DMS153 treated with DMSO at 0.1 percent for 48 hours (cell line): ENCODE results near the gene TTLL11.

ENCODE experiments used
- DNase-seq: peaks from one replicate; lab custom pipeline; 2025; ENCODE audit not compliant: unreplicated experiment; lab: John Stamatoyannopoulos, UW

TTLL11 gene

DNA sequence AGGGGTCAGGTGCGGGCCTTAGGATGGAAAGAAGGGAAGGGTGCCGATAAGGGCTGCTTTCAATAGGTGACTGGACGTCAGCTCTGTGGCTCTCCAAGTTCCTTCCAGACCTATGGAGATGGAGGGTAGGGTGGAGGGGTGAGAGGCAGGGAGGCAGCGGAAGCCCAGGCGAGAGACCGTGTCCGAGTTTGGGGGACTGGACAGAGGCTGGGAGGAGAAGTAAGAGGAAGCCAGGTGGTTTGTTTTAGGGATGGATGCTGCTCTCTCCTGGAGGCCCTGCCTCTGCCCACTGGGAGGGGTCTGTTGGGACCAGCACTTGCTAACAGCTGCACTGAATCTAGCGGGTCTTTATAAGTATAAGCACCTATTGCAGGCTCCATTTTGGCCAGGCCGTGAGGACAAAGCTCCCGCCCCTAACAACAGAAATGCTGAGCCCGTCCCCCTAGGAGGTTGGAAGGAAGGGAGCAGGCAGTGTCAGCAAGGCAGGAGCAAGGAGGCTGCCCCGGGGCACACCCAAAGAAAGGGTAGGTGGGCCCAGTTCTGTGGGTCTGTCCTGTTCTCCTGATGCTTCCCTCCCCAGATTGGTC, 274.2 kb downstream of the TTLL11 start:
- DNase-seq, result no peak

DNA sequence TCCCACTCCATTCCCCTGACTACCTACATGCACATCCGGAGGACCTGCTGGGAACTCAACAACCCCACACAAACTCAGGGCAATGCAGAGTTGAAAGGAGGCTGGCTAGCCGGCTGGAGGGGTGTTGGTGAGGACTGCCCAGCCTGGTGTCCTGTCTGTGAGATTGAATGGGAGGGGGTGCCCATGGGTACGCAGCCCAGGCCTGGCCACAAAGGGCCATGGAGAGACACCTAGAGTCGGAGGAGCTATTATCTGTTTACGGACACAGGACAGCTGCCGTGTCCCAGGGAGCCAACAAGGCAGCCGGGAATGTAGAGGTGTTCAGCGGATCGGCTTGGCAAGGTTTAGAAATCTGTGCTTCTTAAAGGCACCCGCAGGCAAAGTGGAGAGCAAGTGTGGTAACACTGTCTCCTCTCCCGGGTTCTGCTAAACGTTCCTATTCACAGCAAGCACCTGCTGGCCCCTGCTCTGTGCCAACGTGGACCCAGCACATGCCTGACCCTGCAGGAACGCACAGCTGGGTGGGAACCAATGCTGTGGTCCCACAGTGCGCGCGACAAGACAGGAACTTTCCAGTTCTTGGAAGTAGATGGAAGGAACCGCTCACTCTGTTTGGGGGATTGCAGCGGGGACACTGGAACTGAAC, 275.0 kb downstream of the TTLL11 start:
- DNase-seq, result no peak

DNA sequence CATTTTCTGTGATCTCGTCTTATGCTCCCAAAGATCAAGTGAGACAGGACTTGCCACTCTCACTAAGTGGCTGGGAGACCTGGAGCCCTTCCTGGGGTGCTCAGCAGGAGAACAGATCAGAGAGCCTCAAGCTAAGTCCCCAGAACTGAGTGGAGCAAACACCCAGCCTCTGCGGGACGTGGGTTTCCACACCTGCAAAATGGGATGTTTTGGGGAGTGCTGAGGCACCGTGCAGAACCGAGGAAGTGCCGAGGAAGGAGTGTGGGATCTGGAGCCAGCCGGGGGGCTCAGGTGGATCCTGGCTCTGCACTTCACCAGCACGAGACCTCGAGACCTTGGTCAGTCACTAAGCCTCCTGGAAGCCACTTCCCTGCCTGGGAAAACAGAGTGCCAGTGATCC, 275.6 kb downstream of the TTLL11 start:
- no peak for DNase-seq

DNA sequence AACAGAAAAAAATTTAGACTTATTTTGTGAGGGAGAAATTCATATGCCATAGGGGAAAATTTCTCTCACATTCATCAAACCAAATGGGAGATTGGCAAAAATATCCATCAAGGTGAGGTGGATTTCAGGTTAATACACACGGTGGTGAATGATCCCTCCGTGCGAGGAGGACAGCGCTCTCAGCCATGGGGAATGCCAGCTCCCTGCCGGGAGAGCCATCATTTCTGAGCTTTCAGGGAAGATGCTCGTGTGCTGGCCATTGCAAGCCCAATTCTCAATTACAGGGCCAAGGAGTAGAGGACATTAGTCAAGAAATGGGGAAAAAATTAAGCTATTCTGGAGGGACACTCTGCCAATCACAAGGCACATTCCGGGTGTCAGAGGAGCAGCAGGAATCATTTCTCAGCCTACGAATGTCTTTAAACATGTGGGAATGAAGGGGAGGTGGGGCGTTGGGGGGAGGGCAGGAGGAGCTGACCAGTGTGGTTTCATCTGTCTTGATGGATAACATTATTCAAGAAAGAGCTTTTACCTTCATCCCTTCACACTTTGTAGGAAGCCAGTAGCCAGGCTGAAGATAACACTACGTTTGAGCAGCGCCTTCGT, 276.2 kb downstream of the TTLL11 start:
- no peak for DNase-seq

DNA sequence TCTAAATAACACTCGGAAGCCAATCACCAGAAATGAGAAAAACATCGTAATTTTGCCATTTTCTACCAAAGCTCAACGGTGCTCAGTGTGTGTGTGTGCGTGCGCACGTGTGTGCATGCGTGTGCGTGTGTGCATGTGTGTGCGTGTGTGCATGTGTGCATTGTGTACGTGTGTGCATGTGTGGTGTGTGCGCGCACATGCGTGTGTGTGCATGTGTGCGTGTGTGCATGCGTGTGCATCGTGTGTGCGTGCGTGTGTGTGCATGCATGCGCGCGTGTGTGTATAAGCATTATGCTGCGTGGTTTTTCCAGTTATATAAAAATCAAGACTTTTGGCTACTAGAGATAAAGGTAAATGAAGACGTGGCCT, 276.7 kb downstream of the TTLL11 start:
- no peak for DNase-seq

DNA sequence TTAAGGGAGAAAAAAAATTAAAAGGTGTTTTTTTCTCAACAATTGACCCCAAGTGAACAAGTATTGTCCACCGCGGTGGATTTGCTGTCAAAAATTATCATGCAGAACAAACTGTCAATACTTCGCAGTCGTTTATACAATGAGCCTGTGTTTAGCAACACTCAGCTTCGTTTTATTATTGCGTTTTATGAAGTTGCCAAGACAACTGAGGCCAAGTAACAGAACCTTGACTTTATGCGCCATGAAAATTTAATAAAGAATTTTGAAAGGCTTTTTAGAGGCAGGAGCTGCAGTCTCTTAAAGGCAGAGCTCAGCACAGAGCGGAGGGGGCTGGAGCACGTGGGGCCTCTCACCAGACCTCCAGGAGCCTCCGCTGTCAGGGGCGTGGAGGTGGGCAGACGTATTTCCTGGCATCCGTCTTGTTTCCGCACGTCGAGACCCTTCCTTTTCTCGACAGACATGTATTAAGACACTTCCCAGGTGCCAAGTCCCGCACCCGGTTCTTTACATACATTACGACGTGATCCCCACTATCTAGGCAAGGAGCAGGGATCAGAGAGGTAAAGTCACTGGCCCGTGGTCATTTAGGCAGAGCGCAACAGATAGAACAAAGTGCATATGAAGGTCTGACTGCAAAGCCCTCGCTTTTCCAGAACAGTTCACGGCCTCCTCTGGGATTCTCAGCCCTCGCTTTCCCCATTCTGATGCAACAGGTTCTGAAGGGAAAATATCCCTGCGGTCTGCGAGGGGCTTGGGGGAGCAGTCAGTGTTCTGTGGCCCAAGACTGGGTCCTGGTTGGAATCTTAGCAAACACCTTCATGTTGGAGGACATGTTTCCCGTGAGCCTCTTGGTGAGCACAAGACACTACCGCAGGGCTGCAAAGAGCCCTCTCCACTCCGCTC, 277.3 kb downstream of the TTLL11 start:
- no peak for DNase-seq

DNA sequence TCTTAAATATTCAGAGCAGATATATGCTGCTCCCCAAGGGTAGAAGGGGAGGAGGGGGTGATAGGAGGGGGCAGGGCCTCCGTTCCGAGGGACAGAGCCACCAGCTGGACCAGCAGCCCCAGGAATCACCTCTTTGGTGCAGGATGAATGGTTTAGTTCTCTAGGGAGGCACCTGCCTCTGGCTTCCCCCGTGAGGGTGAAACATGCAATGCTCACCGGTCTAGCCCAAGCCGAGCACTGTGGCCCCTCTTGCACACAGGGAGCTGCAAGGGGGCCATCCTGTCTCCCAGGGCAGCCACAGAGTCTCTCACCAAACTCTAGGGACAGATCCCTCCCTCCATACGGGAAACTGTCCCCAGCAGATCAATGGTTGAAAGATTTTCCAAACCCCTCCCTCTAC, 278.0 kb downstream of the TTLL11 start:
- no peak for DNase-seq

DNA sequence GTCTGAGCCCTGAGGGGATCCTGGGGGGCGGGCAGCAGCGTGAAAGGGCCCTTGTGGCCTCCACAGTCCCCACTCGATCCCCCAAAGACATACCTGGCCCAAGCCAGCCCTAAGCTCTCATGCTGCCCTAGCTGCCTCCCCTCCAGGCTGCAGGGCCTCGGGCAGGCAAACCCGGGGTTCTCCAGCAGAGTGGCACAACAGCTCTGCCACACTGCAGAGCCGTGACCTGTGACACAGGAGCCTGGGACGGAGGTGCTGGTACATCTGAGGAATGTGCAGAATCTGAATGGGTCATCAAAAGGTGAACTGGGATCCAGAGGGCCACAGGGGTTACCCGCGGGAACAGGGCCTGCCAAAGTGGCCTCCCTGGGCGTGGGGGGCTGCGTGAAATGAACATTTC, 278.5 kb downstream of the TTLL11 start:
- no peak for DNase-seq

DNA sequence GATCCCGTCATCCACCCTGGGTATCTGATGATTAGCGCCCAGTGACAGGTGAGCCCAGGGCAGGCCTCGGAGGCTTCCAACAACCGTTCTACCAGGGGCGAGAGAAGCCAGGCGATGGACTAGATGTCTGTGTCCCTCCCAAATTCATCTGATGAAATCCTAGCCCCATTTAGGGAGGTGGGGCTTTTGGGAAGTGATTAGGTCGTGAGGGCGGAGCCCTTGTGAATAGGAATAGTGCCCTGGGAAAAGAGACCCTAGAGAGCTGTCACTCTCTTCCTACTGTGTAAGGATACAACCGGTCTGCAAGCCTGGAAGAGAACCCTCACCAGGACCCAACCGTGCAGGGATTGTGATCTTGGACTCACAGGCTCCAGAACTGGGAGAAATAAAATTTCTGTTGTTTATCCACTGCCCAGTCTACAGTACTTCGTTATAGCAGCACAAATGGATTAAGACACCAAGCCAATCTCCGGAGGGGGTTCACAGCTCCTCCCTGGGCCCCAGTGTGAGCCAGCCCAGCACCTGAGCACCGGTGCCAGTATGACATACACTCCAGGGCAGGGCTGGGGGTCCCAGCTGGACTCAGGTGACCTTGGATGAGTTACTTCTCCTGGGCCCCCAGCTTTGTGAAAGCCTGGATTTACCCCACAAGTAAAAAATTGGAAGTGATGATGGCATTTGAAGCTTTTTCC, 279.4 kb downstream of the TTLL11 start:
- no peak for DNase-seq

DNA sequence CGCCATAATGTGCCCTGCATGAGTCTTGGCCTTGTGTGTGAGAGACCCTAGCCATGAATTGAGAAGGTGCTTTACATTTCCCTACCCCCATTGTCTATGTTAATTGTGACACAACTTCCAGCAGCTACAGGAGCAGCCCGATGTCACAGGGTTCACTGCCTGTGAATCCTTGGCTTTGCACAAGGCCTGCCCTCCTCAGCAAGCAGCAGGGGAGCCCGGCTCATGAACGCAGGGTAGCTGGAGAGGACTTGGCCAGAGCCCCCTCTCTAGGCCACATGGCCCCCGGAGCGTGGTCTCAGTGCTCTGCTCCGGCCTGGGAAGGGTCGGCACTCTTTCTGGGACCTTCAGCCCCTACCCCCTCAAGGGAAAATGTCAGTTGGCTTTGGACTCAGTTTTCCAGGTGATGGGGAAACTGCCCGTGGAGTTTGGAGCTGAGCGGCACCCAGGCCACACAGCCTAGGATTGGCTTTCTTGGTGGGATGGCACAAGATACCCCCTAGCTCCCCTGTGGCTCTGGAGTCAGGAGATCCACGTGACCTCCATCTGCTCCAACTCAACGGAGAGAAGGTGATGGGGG, 280.9 kb downstream of the TTLL11 start:
- no peak for DNase-seq

DNA sequence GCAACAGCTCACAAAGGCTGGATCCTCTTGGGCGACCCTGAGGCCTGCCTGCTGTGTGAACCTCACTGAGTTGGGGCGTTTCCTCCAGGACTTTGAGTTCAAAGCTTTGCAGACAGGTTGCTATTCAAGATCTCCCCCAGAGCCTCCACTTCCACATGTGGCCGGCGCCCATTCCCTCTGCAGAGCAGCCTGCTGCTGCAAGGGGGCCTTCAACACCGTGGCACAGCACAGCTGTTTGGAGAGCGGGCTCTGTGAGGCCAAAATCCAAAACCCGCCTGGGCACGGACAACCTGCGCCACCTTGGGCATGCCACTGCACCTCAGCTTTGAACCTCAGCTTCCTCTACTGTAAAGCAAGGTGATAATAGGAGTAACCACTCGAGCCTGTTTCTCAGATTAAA, 281.4 kb downstream of the TTLL11 start:
- DNase-seq, result no peak

DNA sequence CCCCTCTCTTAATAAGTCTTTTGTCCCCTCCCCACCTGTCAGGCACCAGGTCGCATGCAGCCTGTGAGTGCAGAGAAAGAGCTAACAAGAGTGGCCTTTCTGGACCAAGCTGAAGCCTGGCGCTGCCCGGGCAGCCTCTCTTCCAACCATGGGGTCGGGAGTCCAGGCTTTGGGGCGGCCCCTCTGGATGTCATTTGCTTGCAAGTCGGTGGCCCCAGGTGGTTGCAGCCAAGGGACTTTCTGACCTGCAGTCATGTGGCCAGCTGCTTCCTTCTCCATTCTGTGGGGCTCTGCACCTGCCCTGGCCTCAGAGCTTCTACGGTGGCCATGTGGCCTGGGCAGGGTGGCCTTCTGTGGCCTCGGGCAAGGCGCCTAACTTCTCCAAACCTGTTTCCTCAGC, 282.0 kb downstream of the TTLL11 start:
- no peak for DNase-seq

DNA sequence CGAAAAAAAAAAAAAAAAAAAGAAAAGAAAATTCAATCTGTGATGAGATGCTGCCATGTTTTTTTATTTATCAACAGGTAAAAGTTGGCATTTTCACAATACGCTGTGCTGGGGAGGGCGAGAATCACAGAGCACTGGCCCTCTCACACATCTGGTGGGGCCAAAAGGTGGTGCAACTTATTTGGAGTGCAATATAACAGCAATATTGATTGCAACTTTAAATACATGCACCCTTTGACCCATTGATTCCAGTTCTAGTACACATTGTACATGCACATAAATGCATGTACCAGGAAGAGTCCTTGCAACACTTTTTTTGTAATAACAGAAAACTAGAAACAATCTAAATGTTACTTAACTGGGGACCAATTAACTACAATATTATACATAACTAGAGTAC, 282.6 kb downstream of the TTLL11 start:
- no peak for DNase-seq

DNA sequence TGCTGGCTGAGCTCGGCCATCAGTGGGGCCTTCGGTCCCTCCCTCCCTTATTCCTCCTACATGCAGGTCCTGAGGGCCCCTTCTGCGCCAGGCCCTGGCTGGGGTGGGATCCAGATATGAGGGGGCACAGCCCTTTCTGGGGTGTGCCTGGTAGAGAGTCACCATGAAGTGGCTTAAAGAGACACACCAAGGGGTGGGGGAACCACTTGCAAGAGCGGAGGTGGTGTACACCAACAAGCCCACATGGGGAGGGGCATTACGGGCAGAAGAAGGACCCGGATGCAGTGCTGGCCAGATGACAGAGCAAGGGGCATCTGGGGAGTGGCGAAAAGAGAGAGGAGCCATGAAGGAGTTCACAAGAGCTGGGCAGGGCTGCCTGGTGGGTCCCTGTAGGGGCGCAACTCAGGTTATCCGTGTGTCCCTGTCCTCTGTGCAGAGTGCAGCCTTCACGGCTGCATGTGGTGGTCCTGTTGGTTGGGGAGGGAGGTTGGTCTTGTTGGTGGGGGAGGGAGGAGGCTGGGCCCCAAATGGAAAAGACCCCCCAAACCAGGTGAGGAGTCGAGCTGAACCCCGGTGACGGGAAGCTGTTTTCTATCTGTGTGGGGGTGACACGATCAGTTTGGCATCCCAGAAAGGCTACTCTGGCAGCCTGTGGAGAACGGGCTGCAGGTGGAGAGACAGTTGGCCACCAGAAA, 283.6 kb downstream of the TTLL11 start:
- DNase-seq, result no peak

DNA sequence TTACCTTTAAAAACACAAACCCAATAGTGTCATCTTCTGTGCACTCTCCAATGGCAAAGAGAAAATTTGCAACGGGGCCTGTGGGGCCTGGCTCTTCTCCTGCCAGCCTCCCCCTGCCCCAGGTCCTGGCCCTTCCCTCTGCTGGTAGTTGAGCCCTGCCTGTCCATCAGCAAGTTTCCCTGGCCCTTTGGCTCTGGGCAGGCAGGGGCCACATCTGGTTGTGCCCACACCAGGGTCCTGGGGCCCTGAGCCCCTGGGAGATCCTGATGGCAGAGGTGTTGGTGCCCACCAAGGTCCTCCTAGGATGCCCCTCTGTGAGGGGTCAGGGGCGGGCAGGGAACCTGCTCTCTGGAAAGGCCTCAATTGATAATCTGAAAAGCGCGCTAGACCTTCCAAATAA, 284.3 kb downstream of the TTLL11 start:
- DNase-seq, result no peak

DNA sequence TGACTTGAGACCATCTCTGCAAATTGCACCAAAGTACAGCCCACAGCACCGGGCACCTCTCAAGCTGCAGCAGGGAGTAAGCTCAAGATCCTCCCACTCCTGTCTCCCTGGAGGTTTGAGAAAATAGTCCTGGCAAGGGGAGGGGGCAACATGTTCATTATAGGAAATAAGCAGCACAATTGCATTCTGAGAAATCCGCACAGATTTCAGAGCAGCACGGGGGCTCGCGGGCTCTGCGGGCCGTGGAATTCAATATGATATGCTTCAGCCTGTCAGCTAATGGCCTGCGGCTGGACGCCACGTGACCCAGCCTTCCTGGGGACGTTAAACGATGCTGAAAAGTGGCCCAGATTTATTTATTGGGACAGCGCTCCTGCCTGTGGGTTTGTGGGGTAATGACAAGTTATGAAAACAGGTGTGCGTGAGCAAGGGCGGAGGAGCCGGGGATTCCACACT, 285.3 kb downstream of the TTLL11 start:
- no peak for DNase-seq

DNA sequence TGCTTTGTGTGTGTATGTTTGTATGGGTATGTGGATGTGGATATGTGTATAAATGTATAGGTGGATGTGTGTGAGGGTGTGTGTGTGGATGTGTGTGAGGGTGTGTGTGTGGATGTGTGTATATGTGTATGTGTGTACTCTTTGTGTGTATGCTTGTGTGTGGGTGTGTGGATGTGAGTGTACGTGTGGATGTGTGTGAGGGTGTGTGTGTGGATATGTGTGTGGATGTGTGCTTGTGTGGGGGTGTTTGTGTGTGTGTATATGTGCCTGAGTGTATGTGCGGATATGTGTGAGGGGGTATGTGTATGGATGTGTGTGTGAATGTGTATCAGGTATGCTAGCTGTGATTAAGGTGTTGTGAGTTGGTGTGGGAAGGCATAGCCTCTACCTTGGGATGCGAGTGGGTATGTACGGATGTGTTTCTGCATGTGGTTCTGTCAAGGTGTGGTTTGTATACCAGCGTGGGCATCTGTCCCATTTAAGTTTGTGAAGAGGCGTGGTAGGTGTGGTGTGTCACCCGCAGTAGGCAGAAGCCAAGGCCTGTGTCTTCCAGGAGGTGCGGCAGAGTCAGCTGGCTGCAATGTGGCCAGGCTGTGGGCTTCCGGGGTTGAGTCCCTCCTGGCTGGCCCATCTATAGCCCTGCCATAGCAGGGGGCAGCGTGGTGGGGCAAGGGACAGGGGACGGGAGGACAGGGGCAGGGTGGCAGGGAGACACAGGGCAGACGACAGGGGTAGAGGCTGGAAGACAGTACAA, 285.9 kb downstream of the TTLL11 start:
- DNase-seq, result no peak

DNA sequence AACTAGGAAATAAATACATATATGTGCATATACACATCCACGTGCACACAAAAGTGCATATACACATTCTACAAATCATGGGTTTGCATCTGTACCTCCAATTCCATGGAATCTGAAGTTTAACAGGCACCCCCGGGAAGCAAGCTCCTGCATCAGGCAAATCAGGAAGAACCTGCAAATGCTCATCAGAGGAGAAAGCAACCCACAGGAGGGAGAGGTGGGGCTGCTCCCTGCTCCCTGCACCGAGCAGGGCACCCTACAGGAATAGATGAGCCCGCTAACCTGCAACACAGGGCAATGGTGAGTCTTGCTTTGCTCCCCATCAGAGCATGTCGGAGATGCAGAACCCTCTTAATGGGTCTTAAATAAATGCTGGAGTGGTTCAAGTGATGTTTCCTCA, 290.4 kb downstream of the TTLL11 start:
- no peak for DNase-seq

DNA sequence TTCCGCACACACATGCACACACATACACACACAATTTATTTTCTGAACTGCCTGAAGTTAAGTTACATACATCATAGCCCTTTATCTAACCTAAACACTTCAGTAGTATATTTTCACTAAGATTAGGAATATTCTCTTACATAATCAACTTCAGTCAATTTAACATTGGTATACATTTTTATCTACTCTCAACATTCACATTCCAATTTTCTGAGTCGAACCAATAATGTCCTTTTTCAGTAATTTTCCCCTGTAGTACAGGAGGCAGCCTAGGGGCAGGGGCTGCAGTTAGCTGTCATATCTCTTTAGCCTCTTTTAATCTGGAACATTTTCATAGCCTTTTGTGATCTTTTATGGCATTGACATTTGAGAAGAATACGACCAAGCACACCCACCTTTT, 291.5 kb downstream of the TTLL11 start:
- no peak for DNase-seq

DNA sequence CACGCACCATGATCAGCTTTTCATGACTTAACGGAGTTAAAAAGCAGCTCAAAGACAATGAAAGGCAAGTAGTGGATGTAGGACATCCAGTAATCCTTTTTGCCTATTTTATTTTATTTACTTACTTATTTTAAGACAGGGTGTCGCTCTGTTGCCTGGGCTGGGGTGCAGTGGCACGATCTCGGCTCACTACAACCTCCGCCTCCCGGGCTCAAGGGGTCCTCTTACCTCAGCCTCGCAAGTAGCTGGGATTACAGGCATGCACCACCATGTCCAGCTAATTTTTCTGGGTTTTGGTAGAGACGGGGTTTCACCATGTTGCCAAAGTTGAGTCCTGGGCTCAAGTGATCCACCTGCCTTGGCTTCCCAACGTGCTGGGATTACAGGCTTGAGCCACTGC, 292.7 kb downstream of the TTLL11 start:
- no peak for DNase-seq
